ENCODE data around the gene PCDHA4.

DNA sequence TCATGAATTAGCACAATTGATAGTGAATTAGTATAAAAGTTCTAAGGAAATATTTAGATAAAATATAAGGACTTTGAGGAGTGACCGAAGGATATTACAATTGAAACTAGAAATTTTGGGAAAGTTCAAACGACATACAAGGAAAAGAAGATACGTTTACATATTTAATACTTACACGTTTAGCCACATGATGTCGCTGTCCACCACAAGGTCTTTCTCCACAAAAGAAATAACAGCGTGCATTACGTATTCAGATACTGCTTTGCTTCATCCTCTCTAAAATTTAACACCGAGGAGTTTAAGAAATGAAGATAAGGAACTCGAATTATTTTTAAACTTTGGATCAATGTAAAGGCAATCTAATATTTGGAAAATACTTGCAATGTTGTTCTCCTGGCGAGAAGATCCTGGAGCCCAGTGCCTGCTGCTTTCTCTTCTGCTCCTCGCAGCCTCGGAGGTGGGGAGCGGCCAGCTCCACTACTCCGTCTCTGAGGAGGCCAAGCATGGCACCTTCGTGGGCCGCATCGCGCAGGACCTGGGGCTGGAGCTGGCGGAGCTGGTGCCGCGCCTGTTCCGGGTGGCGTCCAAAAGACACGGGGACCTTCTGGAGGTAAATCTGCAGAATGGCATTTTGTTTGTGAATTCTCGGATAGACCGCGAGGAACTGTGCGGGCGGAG, 5.9 kb upstream of the PCDHA4 start, which contains the start of gene PCDHA3:
- TF ChIP-seq CTCF (conservative IDR thresholded peaks at IDR 0.05; ENCODE audit: low read length), result no peak
- no peak for TF ChIP-seq EZH2phosphoT487 (IDR thresholded peaks at IDR 0.05; ENCODE audit: borderline replicate concordance)

Data from Loucy (cell line).